Common myeloid progenitor, CD34-positive (primary cell): ENCODE data around the gene COX5A.

Experiments used
- CTCF ChIA-PET: fragments of 350-600 bp; sonication (Branson Sonifier 250); formaldehyde crosslinking; loops from one replicate; lab custom pipeline; 2021; ENCODE audit warnings: antibody characterized with exemption; lab: Charles Lee
- POLR2A ChIA-PET: fragments of 350-600 bp; sonication (Branson Sonifier 250); formaldehyde crosslinking; loops from one replicate; lab custom pipeline; 2021; ENCODE audit warnings: antibody characterized with exemption; lab: Charles Lee
- DNase-seq, 3 donors: peaks; one replicate each; pipeline versions ENCODE4 v3.0.0 to v3.0.0-alpha.2; 2013
- H3K27ac ChIP-seq, 2 experiments: 1 replicate in 1 of 2; 2 replicates in 1 of 2; pipeline ENCODE4 v1.7.0; 2013; ENCODE audit warnings: inconsistent platforms in 2 of 2, low read length in 2 of 2, mild to moderate bottlenecking in 2 of 2, low read depth in 1 of 2, moderate library complexity in 1 of 2; ENCODE audit not compliant: severe bottlenecking in 2 of 2, insufficient read depth in 1 of 2, poor library complexity in 1 of 2
- H3K27me3 ChIP-seq, 5 experiments: replicated peaks in 2 of 5; 1 replicate in 3 of 5; 2 replicates in 2 of 5; pipeline versions ENCODE4 v1.6.1 to v1.7.0; 2013; ENCODE audit warnings: low read length in 4 of 5, mild to moderate bottlenecking in 2 of 5, moderate library complexity in 2 of 5, inconsistent platforms in 1 of 5; ENCODE audit not compliant: insufficient read depth in 5 of 5, control insufficient read depth in 4 of 5
- H3K36me3 ChIP-seq, 4 experiments: 1 replicate in 2 of 4; 2 replicates in 2 of 4; pipeline versions ENCODE4 v1.6.1 to v1.7.0; 2013; ENCODE audit warnings: low read length in 3 of 4, control low read depth in 1 of 4, mild to moderate bottlenecking in 1 of 4; ENCODE audit not compliant: control insufficient read depth in 4 of 4, insufficient read depth in 4 of 4
- H3K4me1 ChIP-seq, 4 experiments: 1 replicate in 3 of 4; 2 replicates in 1 of 4; pipeline versions ENCODE4 v1.6.1 to v1.7.1; 2013; ENCODE audit warnings: low read length in 3 of 4, mild to moderate bottlenecking in 3 of 4, control low read depth in 1 of 4, inconsistent platforms in 1 of 4, moderate library complexity in 1 of 4; ENCODE audit not compliant: control insufficient read depth in 4 of 4, insufficient read depth in 4 of 4; ENCODE audit errors: control extremely low read depth in 1 of 4
- H3K4me3 ChIP-seq, 7 experiments: 1 replicate in 4 of 7; 2 replicates in 3 of 7; pipeline versions ENCODE4 v1.5.1 to v1.7.0; 2013; ENCODE audit warnings: mild to moderate bottlenecking in 7 of 7, low read length in 6 of 7, moderate library complexity in 6 of 7, inconsistent platforms in 2 of 7, low read depth in 2 of 7, control low read depth in 1 of 7; ENCODE audit not compliant: insufficient read depth in 4 of 7, control insufficient read depth in 1 of 7; ENCODE audit errors: extremely low read depth in 1 of 7
- H3K9me3 ChIP-seq, 5 experiments: 1 replicate in 4 of 5; 2 replicates in 1 of 5; pipeline versions ENCODE4 v1.6.1 to v1.7.1; 2013; ENCODE audit warnings: low read length in 4 of 5, mild to moderate bottlenecking in 2 of 5, inconsistent platforms in 1 of 5, low read depth in 1 of 5, moderate library complexity in 1 of 5; ENCODE audit not compliant: control insufficient read depth in 4 of 5, insufficient read depth in 2 of 5; ENCODE audit errors: control extremely low read depth in 1 of 5
- WGBS: methylation state at CpG from one replicate; pipeline ENCODE4 v1.1.5; 2013; ENCODE audit not compliant: insufficient coverage; 5-methylcytosine and 5-hydroxymethylcytosine counted together

The COX5A gene

GRCh38 chr15:74960995-74961588, 23.2 kb upstream of the COX5A start:
- no peak overlapping the region for H3K4me3 ChIP-seq
- no peak for DNase-seq
- H3K36me3 ChIP-seq, result no peaks in the 10 kb centered on the region
- H3K27me3 ChIP-seq, result peaks cover 2 to 38% (median 27%) of the 10 kb centered on the region in 5 experiments
- ChIA-PET CTCF (interaction anchor here (0.7 to 2.5 kb wide), 4 partner anchors 11 to 176 kb away, joined by 3 to 11 read pairs (median 4); no protein-coding TSS in a partner anchor), POLR2A (no interaction called here)
- peaks cover 0 to 41% (median 35%) of the 10 kb centered on the region in 4 experiments for H3K4me1 ChIP-seq
- no peak overlapping the region for H3K27ac ChIP-seq
- H3K9me3 ChIP-seq, result no peaks in the 10 kb centered on the region
- 57% methylated on average over 2 of the region's 3 CpGs for whole genome bisulfite sequencing

DNA sequence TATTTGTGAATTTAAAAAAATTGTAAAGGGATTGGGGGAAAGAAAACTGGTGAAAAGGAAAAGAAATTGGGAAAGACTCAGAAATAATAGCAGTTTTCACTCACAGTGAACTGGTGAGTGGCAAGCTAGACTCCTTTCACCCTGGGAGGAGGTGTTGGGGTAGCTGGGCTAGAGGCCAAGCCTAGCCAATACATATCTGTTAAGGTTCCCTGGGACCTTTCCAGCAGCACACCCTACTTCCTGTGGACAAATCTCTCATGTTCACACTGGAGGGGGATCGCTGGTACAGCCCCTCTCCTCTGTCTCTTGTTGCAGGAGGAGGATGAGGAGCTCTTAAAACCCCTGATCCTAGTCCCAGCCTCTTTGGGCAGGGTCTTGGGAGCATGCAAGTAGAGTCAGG, 22.4 kb upstream of the COX5A start:
- no peak overlapping the region for H3K27ac ChIP-seq
- H3K27me3 ChIP-seq, result peaks cover 2 to 42% (median 27%) of the 10 kb centered on the region in 5 experiments
- no peaks in the 10 kb centered on the region for H3K36me3 ChIP-seq
- WGBS, result no CpG with 5 or more reads among the region's 1 CpG
- H3K9me3 ChIP-seq, result no peaks in the 10 kb centered on the region
- DNase-seq, result no peak
- peaks cover 0 to 49% (median 43%) of the 10 kb centered on the region in 4 experiments for H3K4me1 ChIP-seq
- POLR2A ChIA-PET, result no interaction called here
- H3K4me3 ChIP-seq, result no peak overlapping the region
- CTCF ChIA-PET, result interaction anchor here (0.7 to 2.5 kb wide), 4 partner anchors 10 to 83 kb away, joined by 3 to 11 read pairs (median 4); no protein-coding TSS in a partner anchor

- Histone ChIP-seq H3K27ac (no peak overlapping the region), H3K27me3 (peaks cover 2 to 42% (median 27%) of the 10 kb centered on the region in 5 experiments), H3K4me3 (peak overlapping the region in 3 of 7 experiments; percentile 43 to 59 (median 48)), H3K36me3 (no peaks in the 10 kb centered on the region), H3K4me1 (peaks cover 0 to 56% (median 51%) of the 10 kb centered on the region in 4 experiments), H3K9me3 (no peaks in the 10 kb centered on the region)
- ChIA-PET POLR2A (no interaction called here), CTCF (interaction anchor here (1.5 to 2.5 kb wide), 2 partner anchors 9 to 55 kb away, joined by 4 to 11 read pairs; no protein-coding TSS in a partner anchor)
- no peak for DNase-seq
- 0% methylated on average over 6 of the region's 8 CpGs for WGBS
These were observed 21.7 kb upstream of the COX5A start for GRCh38 chr15:74959586-74959939.

GRCh38 chr15:74958908-74959585, 21.2 kb upstream of the COX5A start:
- H3K9me3 ChIP-seq, result no peaks in the 10 kb centered on the region
- POLR2A ChIA-PET, result no interaction called here
- peaks cover 0 to 61% (median 53%) of the 10 kb centered on the region in 4 experiments for H3K4me1 ChIP-seq
- no peaks in the 10 kb centered on the region for H3K36me3 ChIP-seq
- peak in 1 of 3 donors; percentile 36 for DNase-seq
- under 1% methylated on average over 38 of the region's 47 CpGs for WGBS
- H3K27me3 ChIP-seq, result peaks cover 2 to 42% (median 26%) of the 10 kb centered on the region in 5 experiments
- H3K27ac ChIP-seq, result no peak overlapping the region
- H3K4me3 ChIP-seq, result peak overlapping the region in 4 of 7 experiments; percentile 23 to 59 (median 48)
- CTCF ChIA-PET, result interaction anchor here (0.6 to 1.5 kb wide), 2 partner anchors 10 to 56 kb away, joined by 3 to 4 read pairs; no protein-coding TSS in a partner anchor

GRCh38 chr15:74958320-74958907, 20.5 kb upstream of the COX5A start:
- POLR2A ChIA-PET, result no interaction called here
- H3K27ac ChIP-seq, result no peak overlapping the region
- H3K4me3 ChIP-seq, result peak overlapping the region in 4 of 7 experiments; percentile 23 to 59 (median 48)
- H3K9me3 ChIP-seq, result no peaks in the 10 kb centered on the region
- 2% methylated on average over 15 of the region's 28 CpGs for WGBS
- no peaks in the 10 kb centered on the region for H3K36me3 ChIP-seq
- H3K4me1 ChIP-seq, result peaks cover 0 to 65% (median 54%) of the 10 kb centered on the region in 4 experiments
- peak in 1 of 3 donors; percentile 28 for DNase-seq
- CTCF ChIA-PET, result interaction anchor here (1.4 kb wide), 1 partner anchor 37 kb away, joined by 3 read pairs; the partner anchor contains the start of gene SCAMP5
- H3K27me3 ChIP-seq, result peaks cover 2 to 42% (median 25%) of the 10 kb centered on the region in 5 experiments

GRCh38 chr15:74957476-74958035, 19.7 kb upstream of the COX5A start:
- Histone ChIP-seq H3K36me3 (no peaks in the 10 kb centered on the region), H3K9me3 (no peaks in the 10 kb centered on the region), H3K27me3 (peaks cover 2 to 42% (median 24%) of the 10 kb centered on the region in 5 experiments), H3K4me1 (peaks cover 0 to 65% (median 54%) of the 10 kb centered on the region in 4 experiments), H3K27ac (no peak overlapping the region), H3K4me3 (peak overlapping the region in 6 of 7 experiments; percentile 6 to 72 (median 62))
- 2% methylated on average over 23 of the region's 28 CpGs for WGBS
- ChIA-PET POLR2A (interaction anchor here (0.6 kb wide), 2 partner anchors 15 to 94 kb away, joined by 3 read pairs; no protein-coding TSS in a partner anchor), CTCF (interaction anchor here (1.0 to 2.2 kb wide), 8 partner anchors 15 to 322 kb away, joined by 3 to 6 read pairs (median 3); partner anchors contain the start of gene SCAMP5)
- no peak for DNase-seq
